HepG2 (cell line): ENCODE data around the gene LIMCH1. TPM values are rescaled to one million over a fixed set of nuclear protein-coding genes. Genes with fewer than 3 reads are reported as not detected.

Experiments
- ATAC-seq: fragments of 200-7000 bp; cut with Tn5 transposase; 3 replicates; pipeline ENCODE4 v1.9.1; 2020; ENCODE audit warnings: mild to moderate bottlenecking, moderate library complexity
- BruUV-seq: library from RNA; stranded (reverse); fragments of 400-500 nt; replicated peaks from 2 replicates; lab custom pipeline; 2021; lab: Mats Ljungman, UMichigan
- CTCF ChIA-PET: fragments of 300-600 bp; formaldehyde crosslinking; extraction: SDS; loops from one replicate; lab custom pipeline; 2021; ENCODE audit warnings: low total read pairs, inconsistent platforms, low intra/inter-chr PET ratio; lab: Yijun Ruan, JAX
- POLR2A ChIA-PET: fragments of 350-600 bp; sonication (Branson Sonifier 250); formaldehyde crosslinking; loops from one replicate; lab custom pipeline; 2020; ENCODE audit warnings: antibody characterized with exemption, inconsistent platforms; lab: Yijun Ruan, JAX
- DNase-seq: peaks from one replicate; pipeline ENCODE4 v3.0.0-alpha.2; 2015; ENCODE audit warnings: low spot score
- FAIRE-seq: peaks from 3 replicates; lab custom pipeline; 2011; peaks lifted over from hg19 to GRCh38; lab: Jason Lieb, UNC
- H2AFZ ChIP-seq: one replicate; pipeline ENCODE4 v1.6.1; 2011; ENCODE audit warnings: low read length, inconsistent platforms
- H3K27ac ChIP-seq: fragments of 300-600 bp; 3 replicates; pipeline ENCODE4 v1.8.0; 2011; ENCODE audit warnings: mixed run types, mild to moderate bottlenecking, mixed read lengths, low read length, inconsistent platforms; ENCODE audit not compliant: insufficient read depth; ENCODE audit errors: extremely low read length
- H3K27me3 ChIP-seq, 2 experiments: fragments of 200-600 bp in 1 of 2; 2 replicates in 1 of 2; 3 replicates in 1 of 2; pipeline versions ENCODE4 v1.6.0 to v1.8.0; 2011; ENCODE audit warnings: low read length in 2 of 2, mild to moderate bottlenecking in 2 of 2, moderate library complexity in 2 of 2, inconsistent platforms in 1 of 2; ENCODE audit not compliant: insufficient read depth in 2 of 2, control insufficient read depth in 1 of 2
- H3K36me3 ChIP-seq, 2 experiments: fragments of 200-600 bp in 1 of 2; replicated peaks in 1 of 2; 2 replicates in 1 of 2; 3 replicates in 1 of 2; pipeline versions ENCODE4 v1.5.1 to v1.8.0; 2011; ENCODE audit warnings: low read length in 2 of 2, inconsistent platforms in 1 of 2; ENCODE audit not compliant: insufficient read depth in 2 of 2, control insufficient read depth in 1 of 2
- H3K4me1 ChIP-seq: 2 replicates; pipeline ENCODE4 v1.5.1; 2012; ENCODE audit warnings: low read length, inconsistent platforms; ENCODE audit not compliant: insufficient read depth
- H3K4me2 ChIP-seq: 2 replicates; pipeline ENCODE4 v1.6.0; 2011; ENCODE audit warnings: low read depth, low read length, inconsistent platforms
- H3K4me3 ChIP-seq, 3 experiments: fragments of 200-600 bp in 1 of 3; sonication (generic), shearing (Covaris generic) in 1 of 3; replicated peaks in 1 of 3; 2 replicates each; pipeline ENCODE4 v1.5.1; 2011 to 2016; ENCODE audit warnings: low read length in 3 of 3, inconsistent platforms in 2 of 3, low read depth in 2 of 3, mild to moderate bottlenecking in 2 of 3, control low read depth in 1 of 3, mixed read lengths in 1 of 3; ENCODE audit not compliant: insufficient read depth in 1 of 3
- H3K79me2 ChIP-seq: one replicate; pipeline ENCODE4 v1.6.1; 2011; ENCODE audit warnings: low read length, inconsistent platforms; ENCODE audit not compliant: insufficient read depth
- H3K9ac ChIP-seq: 2 replicates; pipeline ENCODE4 v1.6.0; 2011; ENCODE audit warnings: mild to moderate bottlenecking, low read depth, low read length, inconsistent platforms; ENCODE audit not compliant: insufficient read depth
- H3K9me3 ChIP-seq: 2 replicates; pipeline ENCODE4 v1.5.1; 2012; ENCODE audit warnings: mild to moderate bottlenecking, low read length
- H4K20me1 ChIP-seq: 2 replicates; pipeline ENCODE4 v1.6.0; 2011; ENCODE audit warnings: inconsistent platforms, mild to moderate bottlenecking, low read length, moderate library complexity; ENCODE audit not compliant: insufficient read depth
- ARNTL ChIP-seq: sonication (generic); formaldehyde crosslinking; IDR thresholded peaks from 2 replicates; pipeline ENCODE4 v1.4.0; 2020; ENCODE audit warnings: mild to moderate bottlenecking, missing genetic modification reagents
- ATRX ChIP-seq: sonication (generic); formaldehyde crosslinking; IDR thresholded peaks from 2 replicates; pipeline ENCODE4 v1.4.0; 2020; ENCODE audit warnings: missing genetic modification reagents, borderline replicate concordance
- CEBPB ChIP-seq: IDR thresholded peaks from 2 replicates; pipeline ENCODE4 v1.6.1; 2011; ENCODE audit warnings: low read depth, low read length, improper control_type of control experiment, borderline replicate concordance
- EEA1 ChIP-seq: sonication (generic); formaldehyde crosslinking; IDR thresholded peaks from 2 replicates; pipeline ENCODE4 v1.5.1; 2020; ENCODE audit warnings: mild to moderate bottlenecking, missing genetic modification reagents, borderline replicate concordance
- FOSL2 ChIP-seq: sonication (generic); formaldehyde crosslinking; IDR thresholded peaks from 2 replicates; pipeline ENCODE4 v1.4.0; 2020; ENCODE audit warnings: missing genetic modification reagents
- JUND ChIP-seq: sonication (generic); formaldehyde crosslinking; IDR thresholded peaks from 2 replicates; pipeline ENCODE4 v1.8.0; 2022; ENCODE audit warnings: mild to moderate bottlenecking, missing genetic modification reagents
- NFE2 ChIP-seq: sonication (generic); formaldehyde crosslinking; IDR thresholded peaks from 2 replicates; pipeline ENCODE4 v1.4.0; 2020; ENCODE audit warnings: missing genetic modification reagents
- PREB ChIP-seq: sonication (generic); formaldehyde crosslinking; IDR thresholded peaks from 2 replicates; pipeline ENCODE4 v1.4.0; 2020; ENCODE audit warnings: missing genetic modification reagents
- PRPF4 ChIP-seq: fragments of 200-400 bp; formaldehyde crosslinking; IDR thresholded peaks from 2 replicates; pipeline ENCODE4 v1.6.1; 2016; ENCODE audit warnings: low read length, low read depth; ENCODE audit not compliant: poor library complexity, severe bottlenecking
- SP1 ChIP-seq, 2 experiments: fragments of 450-650 bp in 1 of 2; sonication (generic) in 1 of 2; formaldehyde crosslinking in 1 of 2; IDR thresholded peaks; 2 replicates each; pipeline versions ENCODE4 v1.4.0 to v1.6.1; 2016 to 2020; ENCODE audit warnings: missing genetic modification reagents in 1 of 2
- TOE1 ChIP-seq: sonication (generic); formaldehyde crosslinking; IDR thresholded peaks from 2 replicates; pipeline ENCODE4 v1.4.0; 2020; ENCODE audit warnings: mild to moderate bottlenecking, missing genetic modification reagents
- ZFY ChIP-seq: sonication (generic); formaldehyde crosslinking; IDR thresholded peaks from 2 replicates; pipeline ENCODE4 v1.4.0; 2020; ENCODE audit warnings: missing genetic modification reagents
- ZNF207 ChIP-seq: fragments of 450-650 bp; IDR thresholded peaks from 2 replicates; pipeline ENCODE4 v1.6.1; 2016; ENCODE audit warnings: antibody characterized with exemption, borderline replicate concordance
- ZNF543 ChIP-seq: sonication (generic); formaldehyde crosslinking; IDR thresholded peaks from 2 replicates; pipeline ENCODE4 v1.4.0; 2020; ENCODE audit warnings: mild to moderate bottlenecking, missing genetic modification reagents
- ZNF816 ChIP-seq: sonication (generic); formaldehyde crosslinking; IDR thresholded peaks from 2 replicates; pipeline ENCODE4 v1.8.0; 2022; ENCODE audit warnings: missing genetic modification reagents, mild to moderate bottlenecking, borderline replicate concordance
- ZZZ3 ChIP-seq: sonication (generic); formaldehyde crosslinking; IDR thresholded peaks from 2 replicates; pipeline ENCODE4 v1.4.0; 2020; ENCODE audit warnings: missing genetic modification reagents, mild to moderate bottlenecking, borderline replicate concordance
- WGBS: methylation state at CpG from one replicate; pipeline ENCODE4 v1.1.6; 2017; ENCODE audit warnings: low lambda C conversion rate; 5-methylcytosine and 5-hydroxymethylcytosine counted together
- in situ Hi-C: cut with HindIII; loops from 2 replicates; pipeline ENCODE4 v1.10.0; 2017; ENCODE audit warnings: low pct_unique_long_range_greater_than_20kb; ENCODE audit not compliant: extremely low pct_ligation_motif_present
- intact Hi-C: fragments of 100-400 bp; cut with micrococcal nuclease; formaldehyde crosslinking; loops from one replicate; pipeline ENCODE4 v1.10.0; 2022; ENCODE audit not compliant: unreplicated experiment
- polyA plus RNA-seq, 8 experiments: library from polyadenylated mRNA; depleted of rRNA in 3 of 8; stranded (reverse) in 7 of 8; unstranded in 1 of 8; fragments of >200 nt; fragmentation: Illumina TruSeq in 4 of 8; extraction: Trizol in 4 of 8; gene quantifications; 2 replicates each; pipeline versions ENCODE4 v1.2.1 to v1.2.3, GENCODE V29; 2011 to 2016; ENCODE audit warnings: low read depth in 4 of 8, missing spikeins in 1 of 8, mixed read lengths in 1 of 8; ENCODE audit not compliant: insufficient read depth in 1 of 8
- total RNA-seq, 5 experiments: library from RNA; depleted of rRNA; stranded (reverse); fragments of >200 nt; fragmentation: Illumina TruSeq; extraction: Trizol; gene quantifications; 2 replicates each; pipeline ENCODE4 v1.2.3, GENCODE V29; 2016; ENCODE audit warnings: low read depth in 1 of 5
- TF ChIP-seq, protein P1 (sequence below): sonication (generic); formaldehyde crosslinking; IDR thresholded peaks from 2 replicates; pipeline ENCODE4 v1.5.0; 2020; ENCODE audit warnings: missing genetic modification reagents

Gene LIMCH1
- total and polyA plus RNA-seq, 2 of the 13 experiments (the other 11 are each of a cell fraction or from before 2014, with no cell fraction given): 0.04 TPM; not detected in 1

DNA sequence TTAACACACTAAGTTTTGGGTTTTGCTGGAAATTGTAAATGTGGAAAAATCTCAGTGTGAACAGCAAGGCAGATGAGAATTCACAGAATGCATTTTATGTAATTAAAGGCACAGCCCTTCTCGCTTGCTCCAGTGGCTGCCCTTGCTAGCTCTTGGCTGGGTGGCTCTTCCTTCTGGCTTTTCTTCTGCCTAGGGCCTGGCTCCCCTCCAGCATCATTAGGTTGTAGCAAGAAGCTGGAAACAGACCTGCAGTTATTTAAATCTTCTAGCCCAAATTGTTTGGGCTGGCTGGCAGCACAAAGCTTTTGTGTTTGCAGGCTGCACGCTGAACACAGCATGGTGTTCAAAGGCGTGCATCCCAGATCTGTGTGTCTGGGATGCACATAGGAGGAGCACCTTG, 56.5 kb downstream of the LIMCH1 start:
- Histone ChIP-seq H3K4me3 (no peak overlapping the region), H3K27me3 (no peaks in the 10 kb centered on the region; a peak in 1 of 5 replicates), H2AFZ (no peak overlapping the region), H4K20me1 (no peaks in the 10 kb centered on the region), H3K4me2 (no peak overlapping the region)
- no peak for ATAC-seq
- WGBS: 13% methylated on average over 1 of the region's 3 CpGs
- CTCF ChIA-PET: no interaction called here
- in situ Hi-C loops: no loop called here
- TF ChIP-seq EEA1 (CRISPR knock-in tag): no peak
- TF ChIP-seq, protein P1, sequence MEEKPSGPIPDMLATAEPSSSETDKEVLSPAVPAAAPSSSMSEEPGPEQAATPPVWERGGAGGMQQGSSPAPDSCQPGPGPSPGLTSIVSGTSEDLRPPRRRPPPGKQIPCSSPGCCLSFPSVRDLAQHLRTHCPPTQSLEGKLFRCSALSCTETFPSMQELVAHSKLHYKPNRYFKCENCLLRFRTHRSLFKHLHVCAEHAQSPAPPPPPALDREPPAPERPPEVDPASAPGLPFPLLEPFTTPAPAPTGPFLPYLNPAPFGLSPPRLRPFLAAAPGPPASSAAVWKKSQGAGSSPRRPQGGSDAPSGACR: no peak
- TF ChIP-seq ARNTL (CRISPR knock-in tag): no peak
- no peak for TF ChIP-seq ZFY (CRISPR knock-in tag)
- no peak for TF ChIP-seq PRPF4
- no peak for TF ChIP-seq FOSL2 (CRISPR knock-in tag)
- TF ChIP-seq NFE2 (CRISPR knock-in tag): no peak
- TF ChIP-seq ZNF816 (CRISPR knock-in tag): no peak
- no peak for TF ChIP-seq SP1 (IDR thresholded peaks at IDR 0.05)
- no peak for TF ChIP-seq SP1 (CRISPR knock-in tag; IDR thresholded peaks at IDR 0.05)
- no peak for TF ChIP-seq ATRX (CRISPR knock-in tag)
- no peak for TF ChIP-seq PREB (CRISPR knock-in tag)
- no peak for TF ChIP-seq ZZZ3
- no peak for TF ChIP-seq ZNF543 (CRISPR knock-in tag)
- TF ChIP-seq ZNF207: no peak
- no peak for TF ChIP-seq TOE1 (CRISPR knock-in tag)
- TF ChIP-seq CEBPB: no peak
- no peak for TF ChIP-seq JUND
- TF ChIP-seq, all 625 proteins: peak for 0
- Histone ChIP-seq H3K9me3 (no peaks in the 10 kb centered on the region), H3K4me1 (no peaks in the 10 kb centered on the region), H3K36me3 (no peaks in the 10 kb centered on the region), H3K79me2 (no peaks in the 10 kb centered on the region), H3K27ac (no peak overlapping the region), H3K9ac (no peak overlapping the region)
- no TSS peak for BruUV-seq
- POLR2A ChIA-PET: no interaction called here
- DNase-seq (no peak), FAIRE-seq (no peak)
- intact Hi-C loops: no loop called here
